GM23248 (cell line): ENCODE results near the gene FILIP1L. TPM values are rescaled to one million over a fixed set of nuclear protein-coding genes. Genes with fewer than 3 reads are reported as not detected.
A peak's percentile ranks its signal among the peaks of the same experiment; 100 is the strongest.

Experiments
- DNase-seq: peaks from one replicate; pipeline ENCODE4 v3.0.0-alpha.2; 2015
- H2AFZ ChIP-seq: fragments of 200-600 bp; sonication (generic); 2 replicates; pipeline ENCODE4 v1.6.1; 2016; ENCODE audit warnings: antibody characterized with exemption
- H3F3A ChIP-seq: fragments of 200-600 bp; sonication (generic); 2 replicates; pipeline ENCODE4 v1.6.1; 2016; ENCODE audit warnings: mild to moderate bottlenecking, antibody characterized with exemption, mixed run types; ENCODE audit not compliant: insufficient read depth
- H3K27ac ChIP-seq: fragments of 200-600 bp; sonication (generic); 2 replicates; pipeline ENCODE4 v1.5.1; 2016; ENCODE audit warnings: mild to moderate bottlenecking
- H3K27me3 ChIP-seq: fragments of 200-600 bp; sonication (generic); replicated peaks from 2 replicates; pipeline ENCODE4 v1.6.1; 2016; ENCODE audit warnings: mild to moderate bottlenecking; ENCODE audit not compliant: insufficient read depth
- H3K36me3 ChIP-seq: fragments of 200-600 bp; sonication (generic); 2 replicates; pipeline ENCODE4 v1.6.1; 2016; ENCODE audit warnings: low read depth, mild to moderate bottlenecking
- H3K4me1 ChIP-seq: fragments of 200-600 bp; sonication (generic); 2 replicates; pipeline ENCODE4 v1.6.1; 2016; ENCODE audit warnings: mild to moderate bottlenecking; ENCODE audit not compliant: insufficient read depth
- H3K4me2 ChIP-seq: fragments of 200-600 bp; sonication (generic); one replicate; pipeline ENCODE4 v1.6.1; 2016; ENCODE audit warnings: mild to moderate bottlenecking; ENCODE audit not compliant: unreplicated experiment
- H3K4me3 ChIP-seq: fragments of 200-600 bp; sonication (generic); 2 replicates; pipeline ENCODE4 v1.5.1; 2016; ENCODE audit warnings: mild to moderate bottlenecking
- H3K79me2 ChIP-seq: fragments of 200-600 bp; sonication (generic); 2 replicates; pipeline ENCODE4 v1.6.1; 2016; ENCODE audit warnings: mild to moderate bottlenecking; ENCODE audit not compliant: insufficient read depth
- H3K9ac ChIP-seq: fragments of 200-600 bp; sonication (generic); 2 replicates; pipeline ENCODE4 v1.6.1; 2016; ENCODE audit warnings: mild to moderate bottlenecking
- H3K9me2 ChIP-seq: fragments of 200-600 bp; sonication (generic); 2 replicates; pipeline ENCODE4 v1.6.1; 2016; ENCODE audit warnings: mixed run types, mild to moderate bottlenecking, moderate library complexity; ENCODE audit not compliant: insufficient read depth
- H3K9me3 ChIP-seq: fragments of 200-600 bp; sonication (generic); one replicate; pipeline ENCODE4 v1.6.1; 2017; ENCODE audit warnings: low read depth
- H4K20me1 ChIP-seq: fragments of 200-600 bp; sonication (generic); 2 replicates; pipeline ENCODE4 v1.6.0; 2016; ENCODE audit not compliant: insufficient read depth
- EZH2 ChIP-seq: fragments of 200-600 bp; sonication (generic); IDR thresholded peaks from 2 replicates; pipeline ENCODE4 v1.6.1; 2018; ENCODE audit warnings: antibody characterized with exemption, mild to moderate bottlenecking; ENCODE audit not compliant: insufficient read depth, poor library complexity, severe bottlenecking
- EZH2phosphoT487 ChIP-seq: fragments of 200-600 bp; sonication (generic); IDR thresholded peaks from 2 replicates; pipeline ENCODE4 v1.6.1; 2018; ENCODE audit warnings: antibody characterized with exemption, moderate library complexity, mild to moderate bottlenecking, low read depth; ENCODE audit not compliant: insufficient read depth
- WGBS, 2 experiments: methylation state at CpG; one replicate each; pipeline ENCODE4 v1.1.6; 2015 to 2017; ENCODE audit warnings: low lambda C conversion rate in 2 of 2, low coverage in 1 of 2; ENCODE audit errors: missing lambda C conversion rate in 2 of 2; 5-methylcytosine and 5-hydroxymethylcytosine counted together
- in situ Hi-C: fragments of 300-500 bp; cut with MboI; formaldehyde crosslinking; loops from 2 replicates; pipeline ENCODE4 v1.15.0; 2020
- polyA plus RNA-seq: library from polyadenylated mRNA; unstranded; fragments of >200 nt; fragmentation: Nextera tagmentation; extraction: Ambion mirVana; gene quantifications from 2 replicates; pipeline ENCODE4 v1.2.1, GENCODE V29; 2016
- total RNA-seq: library from RNA; depleted of rRNA; stranded (reverse); fragments of >200 nt; shearing (Covaris generic); gene quantifications from 2 replicates; pipeline ENCODE4 v1.2.3, GENCODE V29; 2014

The FILIP1L gene
- total and polyA plus RNA-seq, 2 experiments from 2014 or later = 45.0 to 66.3 TPM

- H3K9ac ChIP-seq = no peak overlapping the region
- H3K9me3 ChIP-seq = no peaks in the 10 kb centered on the region
- no peaks in the 10 kb centered on the region for H3K9me2 ChIP-seq
- H3K27me3 ChIP-seq = no peaks in the 10 kb centered on the region
- in situ Hi-C loops = loop anchor here (10.0 kb wide), 1 partner anchor 175 kb away; no protein-coding TSS in a partner anchor
- no peaks in the 10 kb centered on the region for H4K20me1 ChIP-seq
- TF ChIP-seq EZH2 (no peak), EZH2phosphoT487 (no peak)
- H2AFZ ChIP-seq = no peak overlapping the region
- no peaks in the 10 kb centered on the region for H3K79me2 ChIP-seq
- no peak overlapping the region for H3K4me3 ChIP-seq
- H3K36me3 ChIP-seq = no peaks in the 10 kb centered on the region
- no peak overlapping the region for H3K27ac ChIP-seq
- no peaks in the 10 kb centered on the region for H3F3A ChIP-seq
- peaks cover 2% of the 10 kb centered on the region for H3K4me1 ChIP-seq
- DNase-seq = no peak
- 92 to 98% methylated on average over 3 of the region's 3 CpGs for WGBS, 2 experiments
- H3K4me2 ChIP-seq = no peak overlapping the region
Observed at GRCh38 chr3:100069472-100069871, 44.8 kb downstream of the FILIP1L start.

DNA sequence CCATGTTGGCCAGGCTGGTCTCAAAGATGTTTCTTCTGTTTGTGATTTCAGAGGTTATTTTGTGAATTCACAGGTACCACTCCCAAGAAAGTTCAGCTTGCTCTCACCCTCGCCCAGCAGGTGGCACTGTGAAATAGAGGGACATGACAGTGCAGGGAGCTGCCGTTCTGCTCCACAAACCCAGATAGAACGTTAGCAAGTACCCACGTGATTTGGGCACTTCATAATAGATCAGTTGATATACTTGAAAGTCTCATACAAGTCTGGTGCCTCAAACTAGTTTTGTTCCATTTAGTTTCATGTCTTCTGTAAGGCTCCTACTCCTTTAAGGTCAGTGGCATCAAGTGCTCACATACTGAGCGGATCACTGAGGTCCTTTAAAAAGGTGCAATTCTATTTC lies 45.5 kb downstream of the FILIP1L start:
- Histone ChIP-seq H3K9me3 (no peaks in the 10 kb centered on the region), H3K27me3 (no peaks in the 10 kb centered on the region), H3K9me2 (no peaks in the 10 kb centered on the region), H3K36me3 (no peaks in the 10 kb centered on the region), H2AFZ (no peak overlapping the region), H3K79me2 (no peaks in the 10 kb centered on the region), H3K9ac (no peak overlapping the region), H3F3A (no peaks in the 10 kb centered on the region), H4K20me1 (no peaks in the 10 kb centered on the region), H3K4me3 (no peak overlapping the region), H3K4me1 (peaks cover 8% of the 10 kb centered on the region), H3K27ac (no peak overlapping the region), H3K4me2 (no peak overlapping the region)
- whole genome bisulfite sequencing, 2 experiments = 11 to 15% methylated on average over 5 of the region's 5 CpGs
- DNase-seq = peak; percentile 84
- TF ChIP-seq EZH2 = no peak
- TF ChIP-seq EZH2phosphoT487 = no peak
- in situ Hi-C loops = loop anchor here (10.0 kb wide), 1 partner anchor 176 kb away; no protein-coding TSS in a partner anchor

GRCh38 chr3:100067589-100067988 lies 46.7 kb downstream of the FILIP1L start:
- no peak for TF ChIP-seq EZH2
- no peak for TF ChIP-seq EZH2phosphoT487
- Histone ChIP-seq H3K27me3 (no peaks in the 10 kb centered on the region), H3K4me2 (no peak overlapping the region), H3F3A (no peaks in the 10 kb centered on the region), H3K36me3 (no peaks in the 10 kb centered on the region), H3K4me1 (peaks cover 13% of the 10 kb centered on the region), H3K9me3 (no peaks in the 10 kb centered on the region), H2AFZ (no peak overlapping the region), H3K9me2 (no peaks in the 10 kb centered on the region), H3K4me3 (no peak overlapping the region), H3K27ac (no peak overlapping the region), H4K20me1 (no peaks in the 10 kb centered on the region), H3K9ac (no peak overlapping the region), H3K79me2 (no peaks in the 10 kb centered on the region)
- DNase-seq = no peak
- in situ Hi-C loops = loop anchor here (10.0 kb wide), 1 partner anchor 177 kb away; no protein-coding TSS in a partner anchor

DNA sequence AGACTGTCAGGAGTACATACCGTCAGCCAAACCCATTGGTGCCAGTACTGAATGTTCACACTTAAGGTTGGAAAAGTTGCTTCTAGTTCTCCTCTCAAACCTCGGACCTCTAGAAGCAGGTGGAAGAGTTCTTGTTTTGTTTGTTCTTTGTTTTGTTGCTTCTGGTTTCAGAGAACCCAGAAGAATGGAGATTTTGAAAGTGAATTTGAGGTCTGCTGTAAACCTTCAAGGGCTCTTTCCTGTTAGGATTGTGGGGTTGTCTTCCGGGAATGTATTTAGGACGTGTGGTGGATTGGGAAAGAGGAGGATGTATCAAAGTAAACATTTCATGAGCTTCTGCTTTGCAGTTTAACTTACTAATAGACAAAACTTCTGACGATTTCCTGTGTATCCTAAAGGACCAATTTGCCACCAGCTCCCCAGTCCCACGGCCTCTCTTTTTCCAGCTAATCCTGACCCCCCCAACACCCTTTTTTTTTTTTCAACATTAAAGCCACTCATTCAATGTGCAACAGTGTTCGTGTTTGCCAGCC lies 50.3 kb downstream of the FILIP1L start:
- Histone ChIP-seq H3K4me2 (peak overlapping the region; percentile 59), H3K36me3 (no peaks in the 10 kb centered on the region), H3K27ac (no peak overlapping the region), H3K4me1 (peaks cover 13% of the 10 kb centered on the region), H3K9ac (peak overlapping the region; percentile 6; the same call in 1 of the 2 replicates), H3K79me2 (no peaks in the 10 kb centered on the region), H3K27me3 (no peaks in the 10 kb centered on the region), H3K9me2 (no peaks in the 10 kb centered on the region), H4K20me1 (no peaks in the 10 kb centered on the region), H3F3A (no peaks in the 10 kb centered on the region), H3K9me3 (no peaks in the 10 kb centered on the region), H3K4me3 (peak overlapping the region; percentile 51), H2AFZ (peak overlapping the region; percentile 90)
- 14 to 19% methylated on average over 7 of the region's 7 CpGs for WGBS, 2 experiments
- peak; percentile 48 for DNase-seq
- TF ChIP-seq EZH2 (no peak), EZH2phosphoT487 (no peak)
- in situ Hi-C loops = loop anchor here (10.0 kb wide), 1 partner anchor 181 kb away; no protein-coding TSS in a partner anchor
